WTC11 (cell line): ENCODE results near the gene NDUFAF8.

Source experiments
- CREB1 ChIP-seq: sonication (generic); formaldehyde crosslinking; IDR thresholded peaks from 2 replicates; pipeline ENCODE4 v1.8.0; 2023; ENCODE audit warnings: mild to moderate bottlenecking, missing genetic modification reagents
- KAT7 ChIP-seq: sonication (generic); formaldehyde crosslinking; IDR thresholded peaks from 2 replicates; pipeline ENCODE4 v1.8.1; 2023; ENCODE audit warnings: missing genetic modification reagents, mild to moderate bottlenecking, borderline replicate concordance
- NFYB ChIP-seq: sonication (generic); formaldehyde crosslinking; conservative IDR thresholded peaks from 2 replicates; pipeline ENCODE4 v1.8.0; 2022; ENCODE audit warnings: low read depth, missing genetic modification reagents
- NR2C2 ChIP-seq: sonication (generic); formaldehyde crosslinking; IDR thresholded peaks from 2 replicates; pipeline ENCODE4 v1.8.0; 2022; ENCODE audit warnings: mild to moderate bottlenecking, missing genetic modification reagents
- TEAD1 ChIP-seq: sonication (generic); formaldehyde crosslinking; IDR thresholded peaks from 2 replicates; pipeline ENCODE4 v1.8.0; 2022; ENCODE audit warnings: mild to moderate bottlenecking, missing genetic modification reagents
- TF ChIP-seq, protein P1 (sequence below): fragments of 200-600 bp; IDR thresholded peaks from 2 replicates; pipeline ENCODE4 v1.8.0; 2022; ENCODE audit warnings: antibody characterized with exemption
- TF ChIP-seq, protein P2 (sequence below): sonication (generic); formaldehyde crosslinking; IDR thresholded peaks from 2 replicates; pipeline ENCODE4 v1.8.0; 2022; ENCODE audit warnings: mild to moderate bottlenecking, missing genetic modification reagents
- TF ChIP-seq, protein P3 (sequence below): sonication (generic); formaldehyde crosslinking; IDR thresholded peaks from 2 replicates; pipeline ENCODE4 v1.8.0; 2022; ENCODE audit warnings: mild to moderate bottlenecking, missing genetic modification reagents

DNA sequence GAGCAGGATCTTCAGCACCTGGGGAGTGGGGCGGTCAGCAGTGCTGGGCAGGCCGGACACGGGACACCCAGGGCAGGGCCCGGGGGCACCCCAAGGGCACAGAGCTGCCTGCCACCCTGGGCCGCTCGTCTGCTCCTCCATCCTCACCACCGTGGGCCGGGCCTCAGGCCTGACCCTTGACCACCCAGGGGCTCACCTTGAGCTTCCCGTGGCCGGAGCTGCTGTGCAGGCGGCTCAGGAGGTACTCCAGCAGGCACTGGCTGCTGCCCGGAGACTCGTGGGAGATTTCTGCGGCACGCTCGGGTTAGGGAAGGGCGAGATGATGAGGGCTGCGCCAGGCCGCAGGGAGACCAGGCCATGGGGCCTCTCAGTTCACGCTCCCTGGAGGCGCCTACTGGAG is 2.3 kb upstream of the NDUFAF8 start:
- TF ChIP-seq, protein P1, sequence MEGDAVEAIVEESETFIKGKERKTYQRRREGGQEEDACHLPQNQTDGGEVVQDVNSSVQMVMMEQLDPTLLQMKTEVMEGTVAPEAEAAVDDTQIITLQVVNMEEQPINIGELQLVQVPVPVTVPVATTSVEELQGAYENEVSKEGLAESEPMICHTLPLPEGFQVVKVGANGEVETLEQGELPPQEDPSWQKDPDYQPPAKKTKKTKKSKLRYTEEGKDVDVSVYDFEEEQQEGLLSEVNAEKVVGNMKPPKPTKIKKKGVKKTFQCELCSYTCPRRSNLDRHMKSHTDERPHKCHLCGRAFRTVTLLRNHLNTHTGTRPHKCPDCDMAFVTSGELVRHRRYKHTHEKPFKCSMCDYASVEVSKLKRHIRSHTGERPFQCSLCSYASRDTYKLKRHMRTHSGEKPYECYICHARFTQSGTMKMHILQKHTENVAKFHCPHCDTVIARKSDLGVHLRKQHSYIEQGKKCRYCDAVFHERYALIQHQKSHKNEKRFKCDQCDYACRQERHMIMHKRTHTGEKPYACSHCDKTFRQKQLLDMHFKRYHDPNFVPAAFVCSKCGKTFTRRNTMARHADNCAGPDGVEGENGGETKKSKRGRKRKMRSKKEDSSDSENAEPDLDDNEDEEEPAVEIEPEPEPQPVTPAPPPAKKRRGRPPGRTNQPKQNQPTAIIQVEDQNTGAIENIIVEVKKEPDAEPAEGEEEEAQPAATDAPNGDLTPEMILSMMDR = no peak
- TF ChIP-seq, protein P2, sequence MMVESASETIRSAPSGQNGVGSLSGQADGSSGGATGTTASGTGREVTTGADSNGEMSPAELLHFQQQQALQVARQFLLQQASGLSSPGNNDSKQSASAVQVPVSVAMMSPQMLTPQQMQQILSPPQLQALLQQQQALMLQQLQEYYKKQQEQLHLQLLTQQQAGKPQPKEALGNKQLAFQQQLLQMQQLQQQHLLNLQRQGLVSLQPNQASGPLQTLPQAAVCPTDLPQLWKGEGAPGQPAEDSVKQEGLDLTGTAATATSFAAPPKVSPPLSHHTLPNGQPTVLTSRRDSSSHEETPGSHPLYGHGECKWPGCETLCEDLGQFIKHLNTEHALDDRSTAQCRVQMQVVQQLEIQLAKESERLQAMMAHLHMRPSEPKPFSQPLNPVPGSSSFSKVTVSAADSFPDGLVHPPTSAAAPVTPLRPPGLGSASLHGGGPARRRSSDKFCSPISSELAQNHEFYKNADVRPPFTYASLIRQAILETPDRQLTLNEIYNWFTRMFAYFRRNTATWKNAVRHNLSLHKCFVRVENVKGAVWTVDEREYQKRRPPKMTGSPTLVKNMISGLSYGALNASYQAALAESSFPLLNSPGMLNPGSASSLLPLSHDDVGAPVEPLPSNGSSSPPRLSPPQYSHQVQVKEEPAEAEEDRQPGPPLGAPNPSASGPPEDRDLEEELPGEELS = no peak
- no peak for TF ChIP-seq TEAD1
- no peak for TF ChIP-seq NR2C2 (CRISPR knock-in tag)
- no peak for TF ChIP-seq KAT7 (CRISPR knock-in tag)
- TF ChIP-seq, protein P3, sequence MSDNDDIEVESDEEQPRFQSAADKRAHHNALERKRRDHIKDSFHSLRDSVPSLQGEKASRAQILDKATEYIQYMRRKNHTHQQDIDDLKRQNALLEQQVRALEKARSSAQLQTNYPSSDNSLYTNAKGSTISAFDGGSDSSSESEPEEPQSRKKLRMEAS (CRISPR knock-in tag) = no peak
- TF ChIP-seq CREB1 = no peak
- no peak for TF ChIP-seq NFYB (CRISPR knock-in tag)
